Astrocyte (in vitro differentiated cells and primary cell): Measurements from ENCODE around the gene ERN1.

ENCODE experiments used
- CTCF ChIP-seq: IDR thresholded peaks from 2 replicates; pipeline ENCODE4 v1.5.1; 2011; ENCODE audit warnings: low read depth, mild to moderate bottlenecking, inconsistent platforms, low read length, moderate library complexity; ENCODE audit not compliant: insufficient read depth
- EZH2 ChIP-seq: IDR thresholded peaks from 2 replicates; pipeline ENCODE4 v1.6.1; 2012; ENCODE audit warnings: mild to moderate bottlenecking, low read length, inconsistent platforms; ENCODE audit not compliant: insufficient read depth

- TF ChIP-seq CTCF (no peak), EZH2 (no peak)
Observed at GRCh38 chr17:64125937-64126336, 4.0 kb downstream of the ERN1 start.
